Measurements from ENCODE around the gene GNG2. TPM values are rescaled to one million over a fixed set of nuclear protein-coding genes. Genes with fewer than 3 reads are reported as not detected.
"Not testable (repeated sequence)": the region's sequence is repeated elsewhere in the genome, so short reads cannot be mapped to it uniquely, and the experiment has no call there.

The GNG2 gene
- total RNA-seq, 1 experiment from 2014 or later, result 5.9 TPM

GRCh38 chr14:51894250-51894649 lies 33.8 kb downstream of the GNG2 start:
- no peak overlapping the region for H3K4me3 ChIP-seq (ENCODE audit: insufficient read depth, low read depth, low read length)

GRCh38 chr14:51895375-51895774 lies 35.0 kb downstream of the GNG2 start:
- H3K36me3 ChIP-seq (replicated peaks; ENCODE audit: control insufficient read depth, insufficient read depth, low read length), result no peaks in the 10 kb centered on the region

More at GRCh38 chr14:51894250-51894649, 33.8 kb downstream of the GNG2 start:
- Histone ChIP-seq H3K36me3 (replicated peaks; ENCODE audit: control insufficient read depth, insufficient read depth, low read length) (no peaks in the 10 kb centered on the region), H3K27me3 (ENCODE audit: control insufficient read depth, insufficient read depth, low read length) (no peaks in the 10 kb centered on the region)
- DNase-seq, result no peak

GRCh38 chr14:51897791-51898355 lies 37.5 kb downstream of the GNG2 start:
- H3K27me3 ChIP-seq (ENCODE audit: control insufficient read depth, insufficient read depth, low read length), result no peaks in the 10 kb centered on the region
- no peak overlapping the region for H3K4me3 ChIP-seq (ENCODE audit: insufficient read depth, low read depth, low read length)
- no peak for DNase-seq
- no peaks in the 10 kb centered on the region for H3K36me3 ChIP-seq (replicated peaks; ENCODE audit: control insufficient read depth, insufficient read depth, low read length)

More at GRCh38 chr14:51895375-51895774, 35.0 kb downstream of the GNG2 start:
- H3K27me3 ChIP-seq (ENCODE audit: control insufficient read depth, insufficient read depth, low read length), result no peaks in the 10 kb centered on the region
- DNase-seq, result no peak
- H3K4me3 ChIP-seq (ENCODE audit: insufficient read depth, low read depth, low read length), result no peak overlapping the region

- no peak for DNase-seq
- no peaks in the 10 kb centered on the region for H3K36me3 ChIP-seq (replicated peaks; ENCODE audit: control insufficient read depth, insufficient read depth, low read length)
- H3K4me3 ChIP-seq (ENCODE audit: insufficient read depth, low read depth, low read length), result no peak overlapping the region
- no peaks in the 10 kb centered on the region for H3K27me3 ChIP-seq (ENCODE audit: control insufficient read depth, insufficient read depth, low read length)
Measured at GRCh38 chr14:51901475-51902024, 41.1 kb downstream of the GNG2 start.

DNA sequence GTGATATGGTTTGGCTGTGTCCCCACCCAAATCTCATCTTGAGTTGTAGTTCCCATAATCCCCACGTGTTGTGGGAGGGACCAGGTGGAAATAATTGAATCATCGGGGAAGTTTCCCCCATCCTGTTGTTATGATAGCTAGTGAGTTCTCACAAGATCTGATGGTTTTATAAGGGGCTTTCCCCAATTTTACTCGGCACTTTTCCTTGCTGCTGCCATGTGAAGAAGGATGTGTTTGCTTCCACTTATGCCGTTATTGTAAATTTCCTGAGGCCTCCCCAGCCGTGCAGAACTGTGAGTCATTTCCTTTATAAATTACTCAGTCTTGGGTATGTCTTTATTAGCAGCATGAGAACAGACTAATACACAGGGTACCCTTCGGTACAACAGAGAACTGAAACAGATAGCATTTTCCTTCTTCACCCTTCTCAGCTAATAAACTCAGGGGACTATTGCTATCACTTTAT lies 45.3 kb downstream of the GNG2 start:
- not testable (repeated sequence) for H3K36me3 ChIP-seq (replicated peaks; ENCODE audit: control insufficient read depth, insufficient read depth, low read length); H3K4me3 ChIP-seq (ENCODE audit: insufficient read depth, low read depth, low read length); DNase-seq; H3K27me3 ChIP-seq (ENCODE audit: control insufficient read depth, insufficient read depth, low read length)

DNA sequence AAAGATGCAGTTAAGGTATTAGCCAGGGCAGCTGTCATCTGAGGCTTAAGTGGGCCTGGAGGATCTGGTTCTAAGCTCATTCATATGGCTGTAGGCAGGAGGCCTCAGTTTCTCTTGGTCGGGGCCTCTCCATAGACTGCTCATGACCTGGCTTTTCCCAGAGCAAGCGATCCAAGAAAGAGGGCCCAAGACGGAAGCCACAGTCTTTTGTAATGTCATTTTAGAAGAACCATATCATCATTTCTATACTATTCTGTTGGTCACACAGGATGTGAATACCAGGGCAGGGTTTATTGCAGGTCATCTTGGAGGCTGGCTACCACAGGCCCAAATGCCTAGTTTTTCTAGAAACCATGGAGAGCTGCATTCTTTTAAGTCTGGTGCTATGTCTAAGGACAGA lies 47.7 kb downstream of the GNG2 start:
- no peak for DNase-seq
- H3K4me3 ChIP-seq (ENCODE audit: insufficient read depth, low read depth, low read length), result no peak overlapping the region
- no peaks in the 10 kb centered on the region for H3K36me3 ChIP-seq (replicated peaks; ENCODE audit: control insufficient read depth, insufficient read depth, low read length)
- H3K27me3 ChIP-seq (ENCODE audit: control insufficient read depth, insufficient read depth, low read length), result no peaks in the 10 kb centered on the region

- H3K36me3 ChIP-seq (replicated peaks; ENCODE audit: control insufficient read depth, insufficient read depth, low read length), result no peaks in the 10 kb centered on the region
- no peak overlapping the region for H3K4me3 ChIP-seq (ENCODE audit: insufficient read depth, low read depth, low read length)
- no peak for DNase-seq
- H3K27me3 ChIP-seq (ENCODE audit: control insufficient read depth, insufficient read depth, low read length), result no peaks in the 10 kb centered on the region
Measured at GRCh38 chr14:51912112-51912786, 51.8 kb downstream of the GNG2 start.

GRCh38 chr14:51914310-51914709 lies 53.9 kb downstream of the GNG2 start:
- Histone ChIP-seq H3K36me3 (replicated peaks; ENCODE audit: control insufficient read depth, insufficient read depth, low read length) (no peaks in the 10 kb centered on the region), H3K4me3 (ENCODE audit: insufficient read depth, low read depth, low read length) (no peak overlapping the region), H3K27me3 (ENCODE audit: control insufficient read depth, insufficient read depth, low read length) (no peaks in the 10 kb centered on the region)
- no peak for DNase-seq

DNA sequence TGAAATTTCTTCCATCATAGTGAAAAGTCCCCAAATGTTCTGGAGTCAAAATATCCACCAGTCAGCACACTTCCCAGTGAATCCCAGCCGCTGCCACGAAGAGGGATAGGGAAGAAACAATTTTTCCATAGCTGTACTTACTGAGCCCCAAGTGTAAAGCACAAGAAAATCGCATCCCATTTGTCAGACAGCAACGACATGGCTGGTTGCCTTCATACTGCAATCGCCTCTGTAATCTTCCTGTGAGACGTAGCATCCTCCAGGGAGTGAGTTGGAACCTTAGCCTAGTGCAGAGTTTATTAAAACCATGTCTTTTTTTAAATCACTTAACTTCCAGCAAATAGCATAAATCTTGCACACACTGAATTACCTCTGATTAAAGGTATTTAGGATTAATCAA lies 56.8 kb downstream of the GNG2 start:
- Histone ChIP-seq H3K27me3 (ENCODE audit: control insufficient read depth, insufficient read depth, low read length) (no peaks in the 10 kb centered on the region), H3K36me3 (replicated peaks; ENCODE audit: control insufficient read depth, insufficient read depth, low read length) (no peaks in the 10 kb centered on the region), H3K4me3 (ENCODE audit: insufficient read depth, low read depth, low read length) (no peak overlapping the region)
- DNase-seq, result no peak

GRCh38 chr14:51921026-51921425 lies 60.6 kb downstream of the GNG2 start:
- no peak for DNase-seq
- Histone ChIP-seq H3K27me3 (ENCODE audit: control insufficient read depth, insufficient read depth, low read length) (no peaks in the 10 kb centered on the region), H3K36me3 (replicated peaks; ENCODE audit: control insufficient read depth, insufficient read depth, low read length) (no peaks in the 10 kb centered on the region), H3K4me3 (ENCODE audit: insufficient read depth, low read depth, low read length) (no peak overlapping the region)

GRCh38 chr14:51922624-51923023 lies 62.2 kb downstream of the GNG2 start:
- Histone ChIP-seq H3K36me3 (replicated peaks; ENCODE audit: control insufficient read depth, insufficient read depth, low read length) (no peaks in the 10 kb centered on the region), H3K4me3 (ENCODE audit: insufficient read depth, low read depth, low read length) (no peak overlapping the region)
- DNase-seq, result no peak

GRCh38 chr14:51924600-51924999 lies 64.2 kb downstream of the GNG2 start:
- no peak for DNase-seq
- Histone ChIP-seq H3K4me3 (ENCODE audit: insufficient read depth, low read depth, low read length) (no peak overlapping the region), H3K27me3 (ENCODE audit: control insufficient read depth, insufficient read depth, low read length) (no peaks in the 10 kb centered on the region), H3K36me3 (replicated peaks; ENCODE audit: control insufficient read depth, insufficient read depth, low read length) (no peaks in the 10 kb centered on the region)

More at GRCh38 chr14:51922624-51923023, 62.2 kb downstream of the GNG2 start:
- no peaks in the 10 kb centered on the region for H3K27me3 ChIP-seq (ENCODE audit: control insufficient read depth, insufficient read depth, low read length)

DNA sequence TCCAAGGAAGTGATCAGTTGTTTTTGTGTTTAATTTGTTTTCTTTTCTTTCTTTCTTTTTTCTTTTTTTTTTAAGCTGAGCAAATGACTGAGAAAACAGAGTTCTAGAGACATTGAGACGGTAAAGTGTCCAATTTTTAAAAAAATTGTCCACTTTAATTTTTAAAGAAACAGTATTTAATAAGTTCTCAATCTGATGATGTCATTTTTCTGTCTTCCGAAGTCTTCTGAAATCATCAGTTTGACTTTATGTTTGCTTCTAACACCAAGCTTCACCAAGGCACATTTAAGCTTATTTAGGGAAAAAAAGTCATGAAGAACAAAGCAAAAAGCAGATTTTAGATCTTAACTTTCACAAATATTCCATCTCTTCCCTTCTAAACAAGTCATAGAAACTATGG lies 65.6 kb downstream of the GNG2 start:
- Histone ChIP-seq H3K27me3 (ENCODE audit: control insufficient read depth, insufficient read depth, low read length) (no peaks in the 10 kb centered on the region), H3K36me3 (replicated peaks; ENCODE audit: control insufficient read depth, insufficient read depth, low read length) (no peaks in the 10 kb centered on the region), H3K4me3 (ENCODE audit: insufficient read depth, low read depth, low read length) (no peak overlapping the region)
- no peak for DNase-seq

GRCh38 chr14:51926449-51926848 lies 66.0 kb downstream of the GNG2 start:
- no peak for DNase-seq
- Histone ChIP-seq H3K27me3 (ENCODE audit: control insufficient read depth, insufficient read depth, low read length) (no peaks in the 10 kb centered on the region), H3K4me3 (ENCODE audit: insufficient read depth, low read depth, low read length) (no peak overlapping the region), H3K36me3 (replicated peaks; ENCODE audit: control insufficient read depth, insufficient read depth, low read length) (no peaks in the 10 kb centered on the region)

DNA sequence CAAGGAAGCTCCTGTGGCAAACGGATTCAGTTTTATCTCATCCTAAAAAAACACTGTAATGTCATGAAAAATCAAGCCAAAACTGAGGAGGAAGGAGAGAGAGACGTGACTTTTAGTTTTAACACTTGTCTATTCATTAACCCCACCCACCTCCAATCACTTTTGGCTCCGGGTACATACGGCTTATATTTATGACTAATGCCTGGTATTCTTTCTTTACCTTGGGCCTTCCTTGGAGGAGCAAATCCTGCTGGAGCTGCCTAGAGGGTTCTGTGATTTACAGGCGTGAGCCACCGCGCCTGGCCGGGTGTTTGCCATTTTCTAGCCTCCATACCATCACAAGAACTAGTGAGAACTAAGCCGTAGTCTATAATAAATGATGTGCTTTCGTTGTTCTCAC lies 68.2 kb downstream of the GNG2 start:
- H3K4me3 ChIP-seq (ENCODE audit: insufficient read depth, low read depth, low read length), result no peak overlapping the region
- H3K27me3 ChIP-seq (ENCODE audit: control insufficient read depth, insufficient read depth, low read length), result no peaks in the 10 kb centered on the region
- no peaks in the 10 kb centered on the region for H3K36me3 ChIP-seq (replicated peaks; ENCODE audit: control insufficient read depth, insufficient read depth, low read length)
- DNase-seq, result no peak
